Measurements from ENCODE around the gene NAT14. TPM values are rescaled to one million over a fixed set of nuclear protein-coding genes. Genes with fewer than 3 reads are reported as not detected.
A peak's percentile ranks its signal among the peaks of the same experiment; 100 is the strongest.
"Not testable (repeated sequence)": the region's sequence is repeated elsewhere in the genome, so short reads cannot be mapped to it uniquely, and the experiment has no call there.

Gene NAT14
- polyA plus RNA-seq, 12 donors: 15.8 to 381 (median 24.4) TPM

DNA sequence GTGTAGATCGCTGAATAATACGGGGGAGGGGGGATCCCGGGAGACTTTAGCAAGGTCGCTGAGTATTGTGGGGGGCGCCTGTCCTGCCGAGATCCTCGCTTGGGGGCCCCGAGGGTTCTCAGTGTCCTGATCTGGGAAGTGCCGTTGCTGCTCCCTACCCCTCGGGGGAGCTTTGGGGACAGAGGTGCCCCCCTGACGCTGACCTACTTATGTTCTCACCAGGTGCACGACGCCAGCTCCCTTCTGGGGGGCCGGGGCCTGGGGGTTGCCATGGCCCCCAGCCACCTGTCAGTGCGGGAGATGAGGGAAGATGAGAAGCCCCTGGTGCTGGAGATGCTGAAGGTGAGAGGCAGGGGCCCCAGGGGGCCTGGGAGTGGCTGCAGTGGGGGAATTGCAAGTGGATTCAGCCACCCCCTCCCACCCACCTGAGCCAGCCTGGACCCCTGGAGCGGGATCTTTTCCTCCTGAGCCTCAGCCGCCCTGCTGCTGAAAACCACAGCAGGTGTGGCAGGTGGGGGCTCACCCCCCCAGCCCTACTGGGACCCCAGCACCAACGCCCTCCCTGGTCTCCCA, 537 bp downstream of the NAT14 start:
- DNase-seq: no peak

DNA sequence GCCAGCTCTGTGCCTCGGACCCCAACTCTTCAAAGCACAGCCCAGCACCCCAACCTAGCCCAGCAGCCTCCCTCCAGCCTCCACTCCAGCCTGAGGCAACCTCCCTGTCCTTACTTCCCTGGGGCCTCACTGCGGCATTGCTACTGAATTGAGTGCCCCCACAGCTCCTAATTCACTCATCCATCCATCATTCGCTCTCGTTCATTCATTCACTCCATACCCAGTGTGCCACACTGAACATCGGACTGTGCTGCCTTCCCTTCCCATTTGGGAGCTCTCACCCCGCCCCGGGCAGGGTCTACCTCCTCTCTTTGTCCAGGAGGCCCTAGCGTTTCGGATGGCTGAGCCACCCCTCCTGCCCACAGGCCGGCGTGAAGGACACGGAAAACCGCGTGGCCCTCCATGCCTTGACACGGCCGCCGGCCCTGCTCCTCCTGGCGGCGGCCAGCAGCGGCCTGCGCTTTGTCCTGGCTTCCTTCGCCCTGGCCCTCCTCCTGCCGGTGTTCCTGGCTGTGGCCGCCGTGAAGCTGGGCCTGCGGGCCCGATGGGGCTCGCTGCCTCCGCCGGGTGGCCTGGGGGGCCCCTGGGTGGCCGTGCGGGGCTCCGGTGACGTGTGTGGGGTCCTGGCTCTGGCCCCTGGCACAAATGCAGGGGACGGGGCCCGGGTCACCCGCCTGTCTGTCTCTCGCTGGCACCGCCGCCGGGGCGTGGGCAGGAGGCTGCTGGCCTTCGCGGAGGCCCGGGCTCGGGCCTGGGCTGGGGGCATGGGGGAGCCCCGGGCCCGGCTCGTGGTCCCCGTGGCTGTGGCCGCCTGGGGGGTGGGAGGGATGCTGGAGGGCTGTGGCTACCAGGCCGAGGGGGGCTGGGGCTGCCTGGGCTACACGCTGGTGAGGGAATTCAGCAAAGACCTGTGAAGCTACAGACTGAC, 1.3 kb downstream of the NAT14 start:
- DNase-seq: no peak

DNA sequence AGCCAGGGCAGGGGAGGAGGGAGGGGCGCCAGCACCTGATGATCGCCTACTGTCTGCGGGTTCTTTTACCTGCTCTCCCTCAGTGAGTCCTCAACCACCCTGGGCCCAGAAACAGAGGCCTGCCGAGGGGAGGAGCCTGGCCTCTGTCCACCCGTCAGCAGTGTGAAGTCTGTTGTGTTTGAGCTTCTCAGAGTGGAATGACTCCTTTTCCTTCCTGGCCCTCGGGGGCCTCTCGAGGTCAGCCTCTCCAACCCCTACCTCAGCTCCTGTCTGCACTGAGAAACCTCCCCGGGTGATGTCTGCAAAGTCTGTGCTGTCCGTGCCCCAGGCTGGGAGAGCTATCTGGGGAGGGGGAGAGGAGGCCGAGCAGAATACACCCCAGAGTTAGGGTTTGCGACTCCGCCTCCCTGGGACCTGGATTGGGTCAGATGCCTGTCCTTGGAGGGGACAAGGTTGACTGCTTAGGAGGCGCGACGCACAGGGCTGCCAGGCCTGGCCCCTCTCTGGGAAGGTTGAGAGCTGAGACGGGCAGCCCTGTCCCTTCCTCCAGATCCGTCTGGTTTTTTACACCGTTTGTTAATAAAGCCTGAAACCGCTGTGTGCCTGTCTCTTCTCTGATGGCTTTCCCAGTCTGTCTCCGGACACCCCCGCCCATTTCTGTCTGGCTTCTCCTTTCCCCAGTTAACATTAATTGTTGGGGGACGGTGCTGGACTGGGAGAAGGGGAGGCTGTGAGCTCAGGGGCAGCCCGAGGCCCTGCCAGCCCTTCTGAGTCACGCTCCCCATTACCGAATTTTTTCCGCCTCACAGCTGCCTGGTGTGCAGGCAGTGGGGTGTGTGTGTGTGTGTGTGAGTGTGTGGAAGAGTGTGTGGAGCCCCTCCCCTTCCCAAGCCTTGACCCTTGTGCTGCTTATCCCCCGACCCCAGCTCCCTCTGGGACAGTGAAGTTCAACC, 2.3 kb downstream of the NAT14 start:
- DNase-seq: peak; percentile 96

DNA sequence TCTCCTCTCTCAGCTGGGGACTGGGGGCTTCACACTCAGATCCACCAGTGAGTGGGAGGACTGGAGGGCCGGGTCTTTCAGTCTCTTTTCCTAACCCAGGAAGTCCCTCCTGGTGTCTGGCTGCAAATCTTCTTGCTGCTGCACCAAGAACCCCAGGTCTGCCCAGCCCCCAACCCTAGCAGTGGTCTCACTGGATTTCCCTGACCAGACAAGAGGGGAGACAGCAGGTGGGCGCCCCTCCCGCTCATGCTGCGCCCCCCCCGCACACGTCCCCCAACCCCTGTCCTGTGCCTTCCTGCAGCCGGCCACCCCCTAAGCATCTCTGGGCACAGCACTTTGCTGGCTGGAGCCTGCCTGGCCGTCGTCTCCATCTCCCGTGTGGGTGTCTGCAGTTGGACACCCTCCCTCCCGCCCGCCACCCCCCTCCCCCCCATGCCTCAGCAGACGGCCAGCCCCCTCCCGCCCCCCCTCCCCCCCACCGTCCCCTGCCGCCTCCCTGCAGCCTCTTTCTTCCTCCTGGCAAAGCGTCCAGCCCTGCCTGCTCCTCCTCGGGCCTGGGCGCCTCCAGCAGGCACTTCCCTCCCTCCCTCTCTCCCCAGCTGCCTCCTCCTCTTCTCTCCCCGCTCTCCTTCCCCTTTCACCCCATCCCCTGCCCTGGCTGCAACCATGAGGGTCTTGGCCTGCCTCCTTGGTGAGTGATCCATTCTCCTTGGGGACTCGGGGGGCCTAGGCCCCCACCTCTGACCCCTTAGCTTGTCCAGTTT, 3.1 kb downstream of the NAT14 start, which contains the start of gene SSC5D:
Gene SSC5D (plus strand): TSS at position 513 of the 764 bp plus-strand sequence. CDS start 154 bp downstream, at position 667.
- DNase-seq: peak; percentile 74

DNA sequence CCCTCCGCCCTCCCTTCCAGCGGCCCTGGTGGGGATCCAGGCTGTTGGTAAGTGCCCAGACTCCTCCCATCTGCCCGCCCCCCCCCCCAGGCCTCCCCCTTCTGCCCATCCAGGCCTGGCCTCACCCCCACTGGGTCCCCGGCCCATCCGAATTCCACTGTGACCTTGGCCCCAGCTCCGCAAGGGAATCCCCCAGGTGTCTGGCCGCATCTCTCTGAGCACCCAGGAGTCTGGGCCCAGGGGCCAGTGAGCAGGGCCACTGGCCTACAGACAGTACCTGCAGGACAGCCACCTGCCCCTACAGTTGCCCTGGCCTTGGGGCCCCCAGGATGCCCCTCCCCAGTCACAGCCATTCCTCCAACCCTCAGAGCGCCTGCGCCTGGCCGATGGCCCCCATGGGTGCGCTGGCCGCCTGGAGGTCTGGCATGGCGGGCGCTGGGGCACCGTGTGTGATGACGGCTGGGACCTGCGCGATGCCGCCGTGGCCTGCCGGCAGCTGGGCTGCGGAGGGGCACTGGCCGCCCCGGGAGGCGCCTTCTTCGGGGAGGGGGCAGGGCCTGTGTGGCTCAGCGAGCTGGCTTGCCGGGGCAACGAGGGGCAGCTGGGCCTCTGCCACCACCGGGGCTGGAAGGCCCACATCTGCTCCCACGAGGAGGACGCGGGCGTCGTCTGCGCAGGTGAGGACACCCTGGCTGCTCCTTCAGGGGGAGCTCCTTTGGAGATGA, 4.2 kb downstream of the NAT14 start:
- no peak for DNase-seq

DNA sequence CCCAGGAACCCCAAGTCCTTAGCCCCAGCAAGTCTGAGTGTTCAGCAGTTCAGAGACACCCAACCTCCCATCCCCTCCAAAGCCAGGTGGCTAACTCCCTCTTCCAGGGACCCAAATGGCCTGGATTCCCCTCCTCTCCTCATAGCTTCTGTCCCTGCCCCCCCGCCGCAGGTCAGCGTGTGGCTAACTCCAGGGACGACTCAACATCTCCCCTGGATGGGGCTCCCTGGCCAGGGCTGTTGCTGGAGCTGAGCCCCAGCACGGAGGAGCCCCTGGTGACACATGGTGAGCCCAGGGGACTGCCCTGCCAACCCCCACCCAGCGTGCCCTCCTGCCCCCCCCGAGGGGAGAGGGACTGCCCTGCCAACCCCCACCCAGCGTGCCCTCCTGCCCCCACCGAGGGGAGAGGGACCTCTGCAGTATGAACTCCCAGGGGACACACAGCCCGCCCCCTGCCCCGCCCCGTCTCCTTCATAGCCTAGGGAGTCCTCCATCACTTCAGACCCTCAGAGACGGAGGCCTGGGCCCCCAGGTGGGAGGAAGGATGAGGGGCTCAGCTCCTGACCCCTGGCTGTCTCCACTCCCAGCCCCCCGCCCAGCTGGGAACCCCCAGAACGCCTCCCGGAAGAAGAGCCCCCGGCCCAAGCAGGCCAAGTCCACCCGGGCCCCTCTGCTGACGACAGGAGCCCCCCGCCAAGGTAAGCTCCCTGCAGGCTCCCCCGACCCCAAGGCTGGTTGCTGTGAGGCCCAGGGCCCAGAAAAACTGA, 4.9 kb downstream of the NAT14 start:
- DNase-seq: no peak

DNA sequence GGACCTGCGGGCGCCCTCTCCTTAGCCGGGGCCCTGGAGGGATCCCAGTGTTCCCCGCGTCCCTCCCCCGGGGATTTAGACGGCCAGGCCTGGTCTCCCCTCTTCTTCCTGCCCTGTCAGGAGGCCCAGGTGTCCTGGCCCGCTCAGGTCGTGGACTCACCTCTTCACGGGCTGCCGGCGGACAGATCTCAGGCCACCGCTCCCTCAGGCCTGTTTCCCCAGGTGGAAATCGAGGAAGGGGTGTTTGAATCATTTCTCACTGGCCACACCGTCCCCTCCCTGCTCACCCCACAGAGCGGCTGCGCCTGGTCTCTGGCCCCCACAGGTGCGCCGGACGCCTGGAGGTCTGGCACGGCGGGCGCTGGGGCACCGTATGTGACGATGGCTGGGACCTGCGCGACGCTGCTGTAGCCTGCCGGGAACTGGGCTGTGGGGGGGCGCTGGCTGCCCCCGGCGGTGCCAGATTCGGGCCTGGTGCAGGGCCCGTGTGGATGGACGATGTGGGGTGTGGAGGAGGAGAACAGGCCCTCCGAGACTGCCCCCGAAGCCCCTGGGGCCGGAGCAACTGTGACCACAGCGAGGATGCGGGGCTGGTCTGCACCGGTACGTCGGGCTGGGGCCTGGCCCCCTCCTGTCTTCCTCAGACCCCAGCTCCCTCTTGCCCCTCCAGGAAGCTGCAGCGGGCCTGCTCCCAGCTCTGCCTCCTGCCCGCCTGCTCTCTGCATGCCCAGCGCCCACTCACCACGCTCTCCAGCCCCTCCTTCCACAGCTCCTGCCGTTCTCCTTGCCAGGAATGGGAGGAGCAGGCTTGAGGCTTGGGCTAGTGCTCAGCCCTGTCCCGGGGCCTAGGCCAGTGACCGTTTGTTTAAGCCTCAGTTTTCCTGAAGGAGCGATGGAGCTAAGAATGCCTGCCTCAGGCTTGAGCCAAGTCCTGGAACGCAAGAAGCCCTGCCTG, 5.8 kb downstream of the NAT14 start:
- DNase-seq: no peak

DNA sequence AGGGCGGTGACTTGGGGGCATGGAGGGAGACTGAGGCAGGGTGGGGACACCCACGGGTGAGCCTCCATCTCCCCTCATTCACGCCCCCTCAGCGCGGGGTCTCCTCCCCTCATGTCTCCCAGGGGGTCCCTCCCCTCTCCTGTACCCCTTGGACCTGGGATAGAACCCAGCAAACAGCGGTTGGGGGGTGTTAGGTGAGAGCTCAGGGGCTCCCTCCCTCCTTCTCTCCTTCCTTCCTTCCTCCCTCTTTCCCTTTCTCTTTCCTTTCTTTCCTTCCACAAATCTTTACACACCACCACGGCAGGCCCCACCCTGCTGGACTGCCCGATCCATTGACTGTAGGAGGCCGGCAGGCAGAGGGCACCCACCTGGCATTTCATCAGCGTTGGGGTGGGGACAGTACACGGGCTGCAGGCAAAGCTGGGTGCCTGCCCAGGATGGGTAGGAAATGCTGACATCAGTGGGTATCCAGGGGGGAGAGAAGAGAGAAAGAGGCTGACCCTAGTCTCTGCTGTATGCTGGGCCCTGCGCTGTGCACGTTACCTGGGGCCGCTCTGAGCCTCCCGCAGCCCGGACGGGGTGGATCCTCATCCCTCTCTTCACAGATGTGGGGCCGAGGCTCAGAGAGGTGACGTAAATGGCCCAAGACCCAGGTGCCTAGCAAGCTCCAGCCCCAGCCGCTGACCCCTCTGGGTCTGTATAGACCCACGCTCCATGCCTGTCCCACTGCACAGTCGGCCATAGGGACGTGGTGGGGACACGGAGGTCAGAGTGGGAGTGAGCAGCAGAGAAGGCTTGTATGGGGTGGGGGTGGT, 6.8 kb downstream of the NAT14 start:
- DNase-seq: no peak

DNA sequence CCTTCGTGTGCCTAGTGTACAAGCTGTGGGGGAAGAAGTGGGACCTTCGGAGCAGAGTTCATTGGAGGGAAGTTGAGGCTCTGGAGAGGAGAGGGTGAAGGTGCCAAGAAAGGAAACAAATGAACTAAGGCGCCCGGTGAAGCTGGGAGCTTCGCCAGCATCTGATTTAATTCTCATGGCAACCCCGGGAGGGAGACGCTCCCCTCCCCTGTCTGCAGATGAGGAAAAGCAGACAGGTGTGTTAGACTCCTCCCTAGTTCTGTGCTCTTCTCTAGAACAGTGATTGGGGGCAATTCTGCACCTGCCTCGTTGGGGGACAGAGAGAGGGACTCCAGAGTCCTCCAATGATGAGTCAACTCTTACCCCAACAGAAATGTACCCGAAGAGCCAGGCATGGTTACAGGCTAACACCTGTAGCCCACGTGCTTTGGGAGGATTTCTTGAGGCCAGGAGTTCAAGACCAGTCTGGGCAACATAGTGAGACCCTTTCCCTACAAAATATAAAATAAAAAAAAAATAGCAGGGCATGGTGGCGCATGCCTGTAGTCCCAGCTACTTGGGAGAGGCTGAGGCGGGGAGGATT, 7.5 kb downstream of the NAT14 start:
- no peak for DNase-seq

DNA sequence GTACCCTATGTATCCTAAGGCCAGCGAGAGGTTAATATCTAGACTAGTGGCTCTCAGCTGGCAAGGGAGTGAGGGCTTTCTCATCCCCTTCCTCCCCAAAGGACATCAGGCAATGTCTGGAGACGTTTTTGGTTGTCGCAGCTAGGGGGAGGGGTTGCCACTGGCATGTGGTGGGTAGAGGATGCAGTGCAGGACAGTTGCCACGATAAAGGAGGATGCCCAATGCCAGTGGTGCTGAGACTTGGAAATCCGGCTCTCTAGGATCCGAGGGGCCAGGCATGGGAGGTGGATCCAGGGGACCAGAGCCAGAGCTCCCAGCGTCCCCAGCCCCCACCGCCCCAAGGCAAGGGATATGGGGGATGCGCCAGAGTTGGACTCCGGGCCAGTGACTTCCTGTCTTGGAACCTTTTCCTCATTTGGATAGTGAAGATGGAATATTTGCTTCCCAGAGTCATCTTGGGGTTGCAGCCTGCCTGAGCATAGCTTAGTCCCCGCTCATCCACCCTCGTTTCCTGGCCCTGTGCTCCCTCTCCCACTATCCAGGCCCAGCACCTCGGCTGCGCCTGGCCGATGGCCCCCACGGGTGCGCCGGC, 8.2 kb downstream of the NAT14 start:
- peak; percentile 89 for DNase-seq

DNA sequence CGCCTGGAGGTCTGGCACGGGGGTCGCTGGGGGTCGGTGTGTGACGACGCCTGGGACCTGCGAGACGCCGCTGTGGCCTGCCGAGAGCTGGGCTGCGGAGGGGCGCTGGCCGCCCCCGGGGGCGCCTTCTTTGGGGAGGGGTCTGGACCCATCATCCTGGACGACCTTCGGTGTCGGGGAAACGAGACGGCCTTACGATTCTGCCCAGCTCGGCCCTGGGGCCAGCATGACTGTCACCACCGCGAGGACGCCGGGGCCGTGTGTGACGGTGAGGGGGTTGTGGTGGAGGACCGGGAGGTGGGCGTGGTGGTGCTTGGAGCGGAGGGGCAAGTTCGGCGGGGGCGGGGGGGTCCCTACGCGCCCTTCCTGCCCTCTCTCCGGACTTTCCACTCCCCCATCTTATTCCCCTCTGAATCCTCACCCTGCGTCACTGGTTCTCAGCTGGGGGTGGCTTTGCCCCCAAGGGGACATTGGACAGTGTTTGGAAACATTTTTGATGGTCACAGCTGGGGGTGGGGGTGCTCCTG, 8.7 kb downstream of the NAT14 start:
- no peak for DNase-seq

DNA sequence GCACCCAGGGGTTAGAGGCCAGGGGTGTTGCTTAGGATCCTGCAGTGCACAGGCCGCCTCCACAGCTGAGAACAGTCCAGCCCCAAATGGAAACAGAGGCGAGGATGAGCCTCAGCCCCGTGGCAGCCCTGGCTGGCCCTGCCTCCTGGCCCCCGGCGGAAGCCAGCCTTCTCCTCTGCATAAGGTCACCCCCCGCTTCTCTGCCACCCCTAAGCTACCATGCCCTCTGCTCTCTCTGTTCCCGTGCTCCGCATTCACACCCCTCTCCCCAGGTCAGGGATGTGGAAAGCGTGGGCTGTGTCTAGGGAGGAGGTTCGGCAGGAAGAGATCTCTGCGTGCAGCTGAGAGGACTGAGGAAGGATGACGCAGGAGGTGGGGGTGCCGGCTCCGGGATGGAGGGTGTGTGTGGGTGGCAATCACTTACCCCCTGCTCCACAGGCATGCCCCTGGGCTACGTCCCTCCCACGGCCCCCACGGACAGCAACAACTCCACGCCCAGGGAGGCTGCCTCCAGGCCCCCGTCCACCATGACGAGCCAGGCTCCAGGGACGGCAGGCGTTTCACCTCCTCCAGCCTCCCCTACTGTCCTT, 9.3 kb downstream of the NAT14 start:
- DNase-seq: no peak

DNA sequence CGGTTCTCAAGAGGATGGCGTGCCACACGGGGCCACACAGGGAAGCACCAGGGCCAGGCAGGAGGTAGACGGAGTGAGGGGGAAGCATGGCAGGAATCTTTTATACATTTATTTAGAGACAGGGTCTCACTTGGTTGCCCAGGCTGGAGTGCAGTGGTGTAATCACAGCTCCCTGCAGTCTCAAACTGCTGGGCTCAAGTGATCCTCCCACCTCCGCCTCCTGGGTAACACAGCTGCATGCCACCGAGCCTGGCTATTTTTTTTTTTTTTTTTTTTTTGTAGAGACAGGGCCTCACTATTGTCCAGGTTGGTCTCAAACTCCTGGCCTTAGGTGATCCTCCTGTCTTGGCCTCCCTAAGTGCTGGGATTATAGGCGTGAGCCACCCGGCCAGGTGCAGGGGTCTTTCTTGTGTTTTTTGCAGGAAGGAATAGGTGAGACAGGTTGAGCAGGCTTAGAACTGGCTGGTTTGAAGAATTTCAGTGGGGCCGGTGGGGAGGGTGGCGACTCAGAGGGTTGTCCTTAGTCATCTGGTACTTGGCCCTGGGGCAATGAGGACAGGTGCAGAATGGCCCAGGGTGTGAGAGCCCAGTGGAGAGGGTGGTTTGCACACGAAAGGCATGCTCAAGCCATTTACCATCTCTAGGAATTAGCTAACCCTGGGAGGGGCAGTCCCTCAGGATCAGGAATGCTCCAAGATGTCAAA, 10.8 kb downstream of the NAT14 start:
- no peak for DNase-seq

DNA sequence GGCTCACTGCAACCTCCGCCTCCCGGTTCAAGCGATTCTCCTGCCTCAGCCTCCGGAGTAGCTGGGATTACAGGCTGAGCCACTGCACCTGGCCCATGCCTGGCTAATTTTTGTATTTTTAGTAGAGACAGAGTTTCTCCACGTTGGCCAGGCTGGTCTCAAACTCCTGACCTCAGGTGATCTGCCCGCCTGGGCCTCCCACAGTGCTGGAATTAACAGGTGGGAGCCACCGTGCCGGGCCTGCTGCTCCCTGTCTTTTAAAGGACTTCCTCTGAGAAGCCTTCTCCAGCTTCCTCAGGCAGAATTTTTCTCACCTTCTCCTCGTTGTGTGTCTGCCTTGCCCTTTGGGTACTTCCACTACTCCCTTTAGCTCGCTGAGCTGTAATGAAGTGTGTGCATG, 11.8 kb downstream of the NAT14 start:
- not testable (repeated sequence) for DNase-seq

DNA sequence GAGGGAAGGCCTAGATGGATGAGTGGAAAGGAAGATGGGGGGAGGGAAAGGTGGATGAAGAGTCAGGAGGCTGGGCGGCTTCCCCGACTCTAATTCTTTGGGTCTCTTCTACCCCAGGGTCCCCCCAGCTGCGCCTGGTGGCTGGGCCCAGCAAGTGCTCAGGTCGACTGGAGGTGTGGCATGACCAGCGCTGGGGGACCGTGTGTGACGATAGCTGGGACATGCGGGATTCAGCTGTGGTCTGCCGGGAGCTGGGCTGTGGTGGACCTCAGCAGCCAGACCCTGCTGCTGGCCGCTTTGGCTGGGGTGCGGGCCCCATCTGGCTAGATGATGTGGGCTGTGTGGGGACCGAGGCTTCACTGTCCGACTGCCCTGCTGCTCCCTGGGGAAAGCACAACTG, 12.8 kb downstream of the NAT14 start:
- no peak for DNase-seq
